ENCODE measurements around the gene ACOT4. TPM values are rescaled to one million over a fixed set of nuclear protein-coding genes. Genes with fewer than 3 reads are reported as not detected.
A peak's percentile ranks its signal among the peaks of the same experiment; 100 is the strongest.
"Not testable (repeated sequence)": the region's sequence is repeated elsewhere in the genome, so short reads cannot be mapped to it uniquely, and the experiment has no call there.

Gene ACOT4
- total RNA-seq, 2 experiments from 2014 or later, result 3.0 to 3.1 TPM

DNA sequence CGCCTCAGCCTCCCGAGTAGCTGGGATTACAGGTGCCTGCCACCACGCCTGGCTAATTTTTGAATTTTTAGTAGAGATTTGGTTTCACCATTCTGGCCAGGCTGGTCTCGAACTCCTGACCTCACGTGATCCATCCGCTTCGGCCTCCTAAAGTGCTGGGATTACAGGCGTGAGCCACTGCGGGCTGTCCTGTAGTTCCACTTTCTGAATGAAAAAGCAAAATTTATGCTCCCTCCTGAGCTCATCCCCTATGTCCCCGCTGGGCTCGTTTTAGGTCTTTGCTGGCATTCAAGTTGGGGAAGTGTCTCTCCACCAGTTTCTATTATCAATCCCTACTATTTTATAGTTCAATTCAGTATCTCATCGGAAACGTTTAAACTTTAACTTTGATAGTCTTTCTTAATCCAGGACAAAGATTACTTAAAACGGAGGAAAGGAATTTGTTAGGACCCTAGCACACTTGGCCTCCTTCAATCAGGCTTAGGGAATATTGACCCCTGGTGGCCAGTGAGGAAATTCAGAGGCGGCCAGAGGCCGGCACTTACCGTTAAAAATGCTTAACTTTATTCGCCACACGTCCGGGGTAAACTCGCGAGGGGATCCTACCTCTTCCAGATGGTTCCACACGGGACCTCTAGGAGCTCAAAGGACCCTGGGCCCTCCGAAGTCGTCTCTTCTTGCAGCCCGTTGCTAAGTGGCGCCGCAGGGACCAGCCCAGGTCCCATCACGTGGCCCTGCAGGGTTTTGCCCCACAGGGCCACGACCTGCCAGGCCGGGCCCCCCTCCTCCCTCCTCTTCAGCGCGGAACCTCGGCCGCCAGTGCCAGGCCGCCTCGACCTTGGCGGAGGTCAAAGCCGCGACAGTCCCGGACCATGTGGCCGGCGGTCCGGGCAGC lies 41.7 kb downstream of the ACOT4 start:
- H3K27me3 Mint-ChIP-seq, result peaks cover 12% of the 10 kb centered on the region
- H3K4me3 Mint-ChIP-seq, result peak overlapping the region; percentile 49
- intact Hi-C loops (cut with DNase I, micrococcal nuclease), result loop anchor here (1.0 to 10.0 kb wide), 7 partner anchors 41 to 461 kb away; partner anchors contain the start of gene ACOT2 (in 1 of the 2)
- peak; percentile 82 for ATAC-seq
- no peaks in the 10 kb centered on the region for H3K9me3 Mint-ChIP-seq (ENCODE audit: low read depth)
- DNase-seq, result peak; percentile 74
- no peaks in the 10 kb centered on the region for H3K36me3 Mint-ChIP-seq (ENCODE audit: low read depth)
- peak overlapping the region; percentile 37 for H3K27ac Mint-ChIP-seq
- peaks cover 5% of the 10 kb centered on the region for H3K4me1 Mint-ChIP-seq
- ChIA-PET POLR2A (interaction anchor here (0.5 kb wide), 1 partner anchor 389 kb away, joined by 3 read pairs; no protein-coding TSS in a partner anchor), CTCF (interaction anchor here (0.6 to 3.7 kb wide), 20 partner anchors 11 to 339 kb away, joined by 3 to 40 read pairs (median 4); partner anchors contain the start of genes ACOT2, ACOT6 and RIOX1)

DNA sequence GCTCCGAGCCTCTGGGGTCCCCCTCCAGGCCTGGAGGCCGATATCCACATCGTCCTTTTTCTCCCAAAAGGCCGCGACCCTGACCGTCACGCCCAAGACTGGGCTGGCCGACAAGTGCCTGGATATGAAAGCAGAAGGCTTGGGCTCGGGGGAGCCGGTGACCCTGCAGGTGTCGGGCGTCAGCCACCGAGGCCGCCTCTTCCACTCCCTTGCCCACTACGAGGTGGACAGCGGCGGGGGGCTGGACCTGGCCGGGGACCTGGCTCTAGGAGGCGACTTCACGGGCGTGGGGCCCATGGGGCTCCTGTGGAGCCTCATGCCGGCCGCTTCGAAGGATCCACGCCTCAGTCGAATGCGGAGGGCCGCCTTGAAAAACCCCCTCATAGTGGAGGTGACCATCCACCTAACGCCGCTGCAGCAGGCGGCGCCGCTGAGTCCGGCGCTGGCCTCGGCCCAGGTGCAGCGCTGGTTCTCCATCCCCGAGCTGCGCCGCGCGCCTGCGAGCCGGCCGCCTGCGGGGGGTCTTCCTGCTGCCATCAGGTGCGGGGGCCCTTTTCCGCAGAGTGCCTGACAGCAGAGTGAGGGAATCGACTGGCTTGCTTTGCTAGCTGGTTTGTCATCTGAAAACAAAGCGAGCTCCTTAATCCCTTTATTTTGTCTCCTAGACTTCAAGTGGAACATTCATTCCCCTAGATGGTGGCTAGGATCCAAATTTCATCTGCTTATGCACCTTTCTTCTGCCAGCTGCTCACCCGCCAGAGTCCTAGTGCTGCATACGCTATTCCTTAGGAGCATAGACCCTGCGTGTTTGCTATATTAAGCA lies 42.5 kb downstream of the ACOT4 start:
- ChIA-PET CTCF (interaction anchor here (0.6 to 3.7 kb wide), 13 partner anchors 13 to 279 kb away, joined by 3 to 40 read pairs (median 7); partner anchors contain the start of genes ACOT2 and ACOT6), POLR2A (interaction anchor here (0.5 kb wide), 2 partner anchors 388 to 1117 kb away, joined by 3 read pairs; no protein-coding TSS in a partner anchor)
- Mint-ChIP-seq H3K9me3 (ENCODE audit: low read depth) (no peaks in the 10 kb centered on the region), H3K4me1 (peaks cover 9% of the 10 kb centered on the region), H3K27me3 (peaks cover 12% of the 10 kb centered on the region), H3K27ac (no peak overlapping the region), H3K4me3 (peak overlapping the region; percentile 49), H3K36me3 (ENCODE audit: low read depth) (no peaks in the 10 kb centered on the region)
- DNase-seq (peak; percentile 26), ATAC-seq (peak; percentile 10)
- intact Hi-C loops (cut with DNase I, micrococcal nuclease), result loop anchor here (5.0 to 10.0 kb wide), 4 partner anchors 67 to 462 kb away; partner anchors contain the start of gene ACOT2 (in 1 of the 2)

DNA sequence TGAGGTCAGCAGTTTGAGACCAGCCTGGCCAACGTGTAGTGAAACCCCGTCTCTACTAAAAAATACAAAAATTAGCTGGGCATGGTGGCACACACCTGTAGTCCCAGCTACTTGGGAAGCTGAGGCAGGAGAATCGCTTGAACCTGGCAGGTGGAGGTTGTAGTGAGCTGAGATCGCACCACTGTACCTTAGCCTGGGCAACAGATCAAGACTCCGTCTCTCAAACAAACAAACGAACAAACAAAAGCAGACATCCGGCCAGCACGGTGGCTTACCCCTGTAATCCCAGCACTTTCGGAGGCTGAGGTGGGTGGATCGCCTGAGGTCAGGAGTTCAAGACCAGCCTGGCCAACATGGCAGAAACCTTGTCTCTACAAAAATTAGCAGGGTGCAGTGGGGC lies 44.7 kb downstream of the ACOT4 start:
- H3K9me3 Mint-ChIP-seq (ENCODE audit: low read depth); DNase-seq; H3K27ac Mint-ChIP-seq; H3K36me3 Mint-ChIP-seq (ENCODE audit: low read depth); POLR2A ChIA-PET; ATAC-seq; H3K27me3 Mint-ChIP-seq; H3K4me3 Mint-ChIP-seq: not testable (repeated sequence)
- intact Hi-C loops (cut with DNase I, micrococcal nuclease), result loop anchor here in 1 of 2 experiments (10.0 kb wide), 1 partner anchor 342 kb away; no protein-coding TSS in a partner anchor
- peaks cover 11% of the 10 kb centered on the region for H3K4me1 Mint-ChIP-seq
- CTCF ChIA-PET, result interaction anchor here (0.8 to 1.2 kb wide), 2 partner anchors 133 to 194 kb away, joined by 3 to 4 read pairs; no protein-coding TSS in a partner anchor

DNA sequence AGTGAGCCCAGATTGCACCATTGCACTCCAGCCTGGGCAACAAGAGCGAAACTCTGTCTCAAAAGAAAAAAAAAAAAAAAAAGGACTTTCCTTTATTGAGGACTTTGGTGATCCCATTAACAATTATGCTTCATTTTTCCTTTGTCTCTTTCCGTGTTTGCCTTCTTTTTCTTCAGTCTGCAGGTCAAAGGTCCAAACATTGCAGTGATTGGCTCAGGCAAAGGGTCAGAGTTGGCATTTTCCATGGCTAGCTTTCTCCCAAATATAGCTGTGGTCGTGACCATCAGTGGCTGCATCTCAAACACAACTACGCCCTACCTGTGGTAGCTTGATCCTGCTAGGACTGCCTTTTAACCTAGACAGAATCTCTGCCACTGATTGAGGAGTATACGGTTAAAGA lies 46.2 kb downstream of the ACOT4 start:
- ATAC-seq, result no peak
- no peak overlapping the region for H3K27ac Mint-ChIP-seq
- peaks cover 11% of the 10 kb centered on the region for H3K4me1 Mint-ChIP-seq
- no peak overlapping the region for H3K4me3 Mint-ChIP-seq
- H3K9me3 Mint-ChIP-seq (ENCODE audit: low read depth), result no peaks in the 10 kb centered on the region
- H3K27me3 Mint-ChIP-seq, result peaks cover 7% of the 10 kb centered on the region
- ChIA-PET CTCF (interaction anchor here (0.7 to 1.6 kb wide), 3 partner anchors 42 to 147 kb away, joined by 3 to 6 read pairs (median 3); partner anchors contain the start of gene RIOX1), POLR2A (no interaction called here)
- intact Hi-C loops (cut with DNase I, micrococcal nuclease), result loop anchor here in 1 of 2 experiments (10.0 kb wide), 1 partner anchor 343 kb away; no protein-coding TSS in a partner anchor
- no peaks in the 10 kb centered on the region for H3K36me3 Mint-ChIP-seq (ENCODE audit: low read depth)
- no peak for DNase-seq

DNA sequence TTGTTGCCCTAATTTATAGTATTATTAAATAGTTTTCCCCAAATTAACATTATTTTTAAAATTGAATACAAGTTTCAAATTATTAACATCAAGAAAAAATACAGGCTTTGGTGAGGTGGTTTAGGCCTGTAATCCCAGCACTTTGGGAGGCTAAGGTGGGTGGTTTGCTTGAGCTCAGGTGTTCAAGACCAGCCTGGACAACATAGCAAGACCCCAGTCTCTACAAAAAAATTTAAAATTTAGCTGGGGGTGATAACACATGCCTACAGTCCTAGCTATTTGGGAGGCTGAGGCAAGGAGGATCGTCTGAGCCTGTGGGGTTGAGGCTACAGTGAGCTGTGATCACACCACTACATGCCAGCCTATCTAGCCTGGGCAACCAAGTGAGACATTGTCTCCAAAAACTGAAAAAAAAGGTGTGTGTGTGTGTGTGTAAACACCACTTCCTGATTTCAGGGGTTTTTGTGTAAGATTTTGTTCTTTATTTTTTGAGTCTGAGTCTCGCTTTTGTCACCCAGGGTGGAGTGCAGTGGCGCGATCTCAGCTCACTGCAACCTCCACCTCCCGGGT lies 49.2 kb downstream of the ACOT4 start:
- H3K9me3 Mint-ChIP-seq (ENCODE audit: low read depth), result no peaks in the 10 kb centered on the region
- intact Hi-C loops (cut with DNase I, micrococcal nuclease), result loop anchor here (5.0 kb wide), 2 partner anchors 56 to 376 kb away; partner anchors contain the start of genes BBOF1 (in 1 of the 2) and ENTPD5 (in 1 of the 2)
- H3K27me3 Mint-ChIP-seq, result no peaks in the 10 kb centered on the region
- CTCF ChIA-PET, result interaction anchor here (0.7 to 0.8 kb wide), 2 partner anchors 132 to 157 kb away, joined by 3 read pairs; no protein-coding TSS in a partner anchor
- peaks cover 20% of the 10 kb centered on the region for H3K4me1 Mint-ChIP-seq
- H3K27ac Mint-ChIP-seq, result no peak overlapping the region
- no peaks in the 10 kb centered on the region for H3K36me3 Mint-ChIP-seq (ENCODE audit: low read depth)
- POLR2A ChIA-PET, result interaction anchor here (0.7 kb wide), 1 partner anchor 73 kb away, joined by 6 read pairs; no protein-coding TSS in a partner anchor
- ATAC-seq (no peak), DNase-seq (no peak)
- no peak overlapping the region for H3K4me3 Mint-ChIP-seq

DNA sequence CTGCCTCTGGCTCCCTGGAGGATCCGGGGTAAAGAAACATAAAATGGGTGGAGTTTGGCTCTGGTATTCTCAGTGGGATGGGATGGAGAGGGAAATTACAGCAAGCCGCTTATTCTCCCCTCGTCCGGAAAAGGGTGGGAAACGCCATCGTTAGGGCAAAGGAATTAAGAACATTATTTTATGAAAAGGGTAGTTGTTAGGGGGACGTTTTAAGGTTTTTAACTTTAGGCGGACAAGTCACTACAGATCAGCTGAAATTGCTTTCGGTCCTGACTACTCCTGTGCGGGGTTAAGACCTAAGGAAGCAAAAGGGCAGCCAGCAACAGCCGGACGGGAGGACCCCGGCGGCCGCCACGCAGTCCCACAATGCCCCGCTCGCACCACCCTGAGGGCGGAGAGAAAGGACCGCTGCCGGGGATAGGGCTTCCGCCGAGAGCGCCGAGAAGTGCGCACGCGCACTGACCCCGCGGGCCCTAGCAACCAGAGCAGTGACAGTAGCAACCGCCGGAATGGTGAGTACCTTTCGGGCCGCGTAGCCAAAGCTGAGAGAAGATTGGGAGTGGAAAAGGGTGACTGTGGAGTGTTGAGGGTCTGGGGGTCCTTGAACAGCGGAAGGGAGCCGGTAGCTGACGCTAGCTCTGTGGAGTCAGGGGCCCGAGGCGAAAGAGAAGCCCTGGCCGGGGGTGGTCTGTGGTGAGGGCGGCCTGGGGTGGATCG lies 53.0 kb downstream of the ACOT4 start, which contains the start of gene DNAL1:
TSS of gene DNAL1 (plus strand) at position 456 of the 717 bp plus-strand sequence. CDS start at position 510, 54 bp downstream.
- no peaks in the 10 kb centered on the region for H3K36me3 Mint-ChIP-seq (ENCODE audit: low read depth)
- H3K4me3 Mint-ChIP-seq, result peak within 1 kb of the TSS; percentile 98
- peaks cover 16% of the 10 kb centered on the region for H3K4me1 Mint-ChIP-seq
- ChIA-PET POLR2A (interaction anchor here (0.6 to 1.4 kb wide), 2 partner anchors 76 to 848 kb away, joined by 3 to 5 read pairs; partner anchors contain the start of gene ACOT2), CTCF (interaction anchor here (0.5 to 1.4 kb wide), 4 partner anchors 12 to 1630 kb away, joined by 3 to 4 read pairs (median 3); no protein-coding TSS in a partner anchor)
- ATAC-seq (peak; percentile 100), DNase-seq (peak; percentile 95)
- intact Hi-C loops (cut with DNase I, micrococcal nuclease), result loop anchor here (1.0 to 5.0 kb wide), 9 partner anchors 53 to 617 kb away; partner anchors contain the start of genes ACOT2 (in 1 of the 2), ALDH6A1 (in 1 of the 2), BBOF1 (in 1 of the 2) and ENTPD5 (in 1 of the 2)
- no peaks in the 10 kb centered on the region for H3K9me3 Mint-ChIP-seq (ENCODE audit: low read depth)
- no peaks in the 10 kb centered on the region for H3K27me3 Mint-ChIP-seq
- peak within 1 kb of the TSS; percentile 91 for H3K27ac Mint-ChIP-seq

DNA sequence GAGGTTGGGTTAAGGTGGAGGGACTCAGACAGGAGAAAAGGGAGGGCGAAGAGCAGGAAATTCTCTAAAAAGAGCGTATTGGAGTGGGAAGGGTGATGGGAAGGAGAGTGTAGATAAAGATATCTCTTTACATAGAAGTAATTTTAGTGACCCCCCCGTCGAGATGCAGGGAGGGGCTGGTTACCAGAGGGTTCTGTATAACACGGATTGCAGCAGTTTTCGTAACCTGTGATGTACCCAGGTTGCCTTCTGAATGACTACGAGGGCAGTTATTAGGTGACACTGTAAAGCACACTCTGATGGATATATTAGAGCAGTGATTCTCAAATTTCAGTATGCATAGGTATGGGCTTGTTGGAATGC lies 53.6 kb downstream of the ACOT4 start:
- no peaks in the 10 kb centered on the region for H3K9me3 Mint-ChIP-seq (ENCODE audit: low read depth)
- no peaks in the 10 kb centered on the region for H3K36me3 Mint-ChIP-seq (ENCODE audit: low read depth)
- peaks cover 16% of the 10 kb centered on the region for H3K4me1 Mint-ChIP-seq
- peak overlapping the region; percentile 91 for H3K27ac Mint-ChIP-seq
- DNase-seq (no peak), ATAC-seq (no peak)
- intact Hi-C loops (cut with DNase I, micrococcal nuclease), result loop anchor here in 1 of 2 experiments (2.0 kb wide), 1 partner anchor 70 kb away; the partner anchor contains the start of gene PNMA1
- CTCF ChIA-PET, result interaction anchor here (0.7 to 1.4 kb wide), 6 partner anchors 19 to 971 kb away, joined by 3 to 4 read pairs (median 3); no protein-coding TSS in a partner anchor
- H3K4me3 Mint-ChIP-seq, result peak overlapping the region; percentile 98
- POLR2A ChIA-PET, result interaction anchor here (0.6 to 1.4 kb wide), 2 partner anchors 76 to 847 kb away, joined by 3 to 5 read pairs; partner anchors contain the start of gene ACOT2
- H3K27me3 Mint-ChIP-seq, result no peaks in the 10 kb centered on the region

Other genes with a start within 250 kb of the ACOT4 start
- 10 to 100 TPM; 35.7 to 54.9 TPM for gene NUMB, start 133.3 kb upstream of the ACOT4 start, total RNA-seq
- gene RIOX1, start 100.9 kb upstream of the ACOT4 start, total RNA-seq, result 10 to 100 TPM; 12.8 to 12.9 TPM
- under 1 TPM; 0.78 to 0.91 TPM for gene ACOT1, start 54.7 kb upstream of the ACOT4 start, total RNA-seq
- gene HEATR4, start 32.9 kb upstream of the ACOT4 start, total RNA-seq, result under 1 TPM in 1 of 2 experiments, not detected in 1; 0.05 TPM
- 1 to 10 TPM; 2.8 to 5.0 TPM for gene ACOT2, start 22.7 kb upstream of the ACOT4 start, total RNA-seq
- under 1 TPM in 1 of 2 experiments, not detected in 1; 0.18 TPM for gene ACOT6, start 20.6 kb downstream of the ACOT4 start, total RNA-seq
- 1 to 10 TPM; 3.7 to 6.8 TPM for gene DNAL1, start 53.1 kb downstream of the ACOT4 start, total RNA-seq
- 10 to 100 TPM; 23.2 to 28.8 TPM for gene PNMA1, start 122.5 kb downstream of the ACOT4 start, total RNA-seq